GM12878 (cell line): Measurements from ENCODE around the gene MAP4K4. TPM values are rescaled to one million over a fixed set of nuclear protein-coding genes. Genes with fewer than 3 reads are reported as not detected.

Source experiments
- ATAC-seq: fragments of 200-7000 bp; cut with Tn5 transposase; 3 replicates; pipeline ENCODE4 v1.9.1; 2020; ENCODE audit warnings: mild to moderate bottlenecking, moderate library complexity
- BruUV-seq: library from RNA; stranded (reverse); fragments of 400-500 nt; replicated peaks from 2 replicates; lab custom pipeline; 2021; lab: Mats Ljungman, UMichigan
- CTCF ChIA-PET: fragments of 300-600 bp; sonication (Branson Sonifier 250); formaldehyde crosslinking; extraction: SDS; loops from one replicate; lab custom pipeline; 2021; ENCODE audit warnings: inconsistent platforms; lab: Yijun Ruan, JAX
- POLR2A ChIA-PET: fragments of 350-600 bp; formaldehyde crosslinking; extraction: SDS; loops from one replicate; lab custom pipeline; 2021; ENCODE audit warnings: inconsistent platforms; lab: Charles Lee
- RAD21 ChIA-PET: fragments of 300-600 bp; sonication (Branson Sonifier 250); formaldehyde crosslinking; loops from one replicate; lab custom pipeline; 2023; ENCODE audit warnings: antibody characterized with exemption; ENCODE audit not compliant: unreplicated experiment; lab: Charles Lee
- SMC1A ChIA-PET: fragments of 300-600 bp; sonication (Branson Sonifier 250); formaldehyde crosslinking; loops from one replicate; lab custom pipeline; 2023; ENCODE audit not compliant: unreplicated experiment, uncharacterized antibody; lab: Charles Lee
- DNase-seq: peaks from one replicate; pipeline ENCODE4 v3.0.0-alpha.2; 2011; ENCODE audit warnings: low read depth, low spot score
- FAIRE-seq: peaks from 3 replicates; lab custom pipeline; 2011; peaks lifted over from hg19 to GRCh38; lab: Jason Lieb, UNC
- H2AFZ ChIP-seq: 2 replicates; pipeline ENCODE4 v1.6.0; 2011; ENCODE audit warnings: low read depth, low read length, control low read depth; ENCODE audit not compliant: control insufficient read depth
- H3K27ac ChIP-seq: 2 replicates; pipeline ENCODE4 v1.5.1; 2011; ENCODE audit warnings: control low read depth; ENCODE audit not compliant: control insufficient read depth, insufficient read depth
- H3K27me3 ChIP-seq, 2 experiments: replicated peaks in 1 of 2; 2 replicates each; pipeline versions ENCODE4 v1.6.0 to v1.6.1; 2011; ENCODE audit warnings: low read length in 1 of 2; ENCODE audit not compliant: control insufficient read depth in 2 of 2, insufficient read depth in 2 of 2
- H3K36me3 ChIP-seq, 2 experiments: 2 replicates each; pipeline ENCODE4 v1.5.1; 2011; ENCODE audit warnings: low read length in 1 of 2; ENCODE audit not compliant: control insufficient read depth in 2 of 2, insufficient read depth in 2 of 2
- H3K4me1 ChIP-seq: 2 replicates; pipeline ENCODE4 v1.6.1; 2011; ENCODE audit warnings: mild to moderate bottlenecking, low read length, moderate library complexity, mixed read lengths; ENCODE audit not compliant: control insufficient read depth, insufficient read depth
- H3K4me2 ChIP-seq: 2 replicates; pipeline ENCODE4 v1.6.0; 2011; ENCODE audit warnings: control low read depth; ENCODE audit not compliant: control insufficient read depth, insufficient read depth
- H3K4me3 ChIP-seq: fragments of 200-600 bp; sonication (generic); 2 replicates; pipeline ENCODE4 v1.5.1; 2016
- H3K79me2 ChIP-seq: 2 replicates; pipeline ENCODE4 v1.6.0; 2011; ENCODE audit warnings: low read length; ENCODE audit not compliant: control insufficient read depth, insufficient read depth
- H3K9ac ChIP-seq: 2 replicates; pipeline ENCODE4 v1.8.0; 2011; ENCODE audit warnings: low read length, control low read depth, mixed read lengths; ENCODE audit not compliant: control insufficient read depth, insufficient read depth
- H3K9me3 ChIP-seq: replicated peaks from 3 replicates; pipeline ENCODE4 v1.5.1; 2011; ENCODE audit warnings: mild to moderate bottlenecking, low read length; ENCODE audit not compliant: control insufficient read depth, insufficient read depth
- H4K20me1 ChIP-seq: 2 replicates; pipeline ENCODE4 v1.6.0; 2011; ENCODE audit not compliant: control insufficient read depth, insufficient read depth
- ASH2L ChIP-seq: fragments of 300-600, 200-600 bp; sonication (generic); IDR thresholded peaks from 2 replicates; pipeline ENCODE4 v1.6.1; 2017; ENCODE audit warnings: low read depth, mild to moderate bottlenecking, borderline replicate concordance
- IKZF2 ChIP-seq, 2 experiments: fragments of 450-650 bp; IDR thresholded peaks; 2 replicates each; pipeline ENCODE4 v1.6.1; 2017; ENCODE audit warnings: mild to moderate bottlenecking in 2 of 2, moderate library complexity in 2 of 2
- JUND ChIP-seq: IDR thresholded peaks from 2 replicates; pipeline ENCODE4 v1.6.1; 2012; ENCODE audit warnings: low read depth, mild to moderate bottlenecking, low read length, improper control_type of control experiment, moderate library complexity
- NR2C2 ChIP-seq: IDR thresholded peaks from 2 replicates; pipeline ENCODE4 v1.6.1; 2011; ENCODE audit warnings: borderline replicate concordance, low read depth; ENCODE audit not compliant: control insufficient read depth, insufficient read length
- REST ChIP-seq: IDR thresholded peaks from 2 replicates; pipeline ENCODE4 v1.6.1; 2012; ENCODE audit warnings: mild to moderate bottlenecking, low read depth, low read length
- YBX1 ChIP-seq: fragments of 450-650 bp; IDR thresholded peaks from 2 replicates; pipeline ENCODE4 v1.6.1; 2016; ENCODE audit warnings: antibody characterized with exemption
- ZBTB33 ChIP-seq: fragments of 450-650 bp; IDR thresholded peaks from 2 replicates; pipeline ENCODE4 v1.6.1; 2017; ENCODE audit warnings: mild to moderate bottlenecking
- WGBS: methylation state at CpG from one replicate; pipeline ENCODE4 v1.1.6; 2016; ENCODE audit warnings: low lambda C conversion rate; ENCODE audit not compliant: insufficient replicate concordance, insufficient coverage; ENCODE audit errors: missing lambda C conversion rate; 5-methylcytosine and 5-hydroxymethylcytosine counted together
- in situ Hi-C: fragments of 300-500 bp; cut with MboI; formaldehyde crosslinking; loops from 9 replicates; pipeline ENCODE4 v1.14.3; 2018; ENCODE audit warnings: mixed read lengths
- intact Hi-C: fragments of 100-400 bp; cut with micrococcal nuclease; formaldehyde crosslinking; loops from one replicate; pipeline ENCODE4 v1.14.2; 2022; ENCODE audit not compliant: unreplicated experiment
- polyA plus RNA-seq, 11 experiments: library from polyadenylated mRNA; depleted of rRNA in 4 of 11; unstranded in 6 of 11; stranded (reverse) in 5 of 11; fragments of >200 nt; fragmentation: Nextera tagmentation in 4 of 11; fragmentation: Illumina TruSeq in 1 of 11; extraction: Ambion mirVana in 4 of 11; extraction: Trizol in 1 of 11; gene quantifications; 1 replicate in 1 of 11; 2 replicates in 10 of 11; pipeline versions ENCODE4 v1.2.1 to v1.2.3, GENCODE V29; 2011 to 2016; ENCODE audit warnings: inconsistent platforms in 2 of 11, missing spikeins in 2 of 11, low read depth in 1 of 11
- total RNA-seq, 4 experiments: library from RNA; depleted of rRNA in 3 of 4; stranded (reverse); fragments of >200 nt in 3 of 4; fragmentation: Illumina TruSeq in 1 of 4; extraction: Trizol in 1 of 4; gene quantifications; 2 replicates each; pipeline versions ENCODE4 v1.2.1 to v1.2.3, GENCODE V29; 2013 to 2021

Gene MAP4K4
- total and polyA plus RNA-seq, 10 of the 15 experiments (the other 5 are each of a cell fraction or from before 2014, with no cell fraction given) = 1.9 to 50.4 (median 9.7) TPM

- H3K4me1 ChIP-seq = no peaks in the 10 kb centered on the region
- H3K9me3 ChIP-seq = no peaks in the 10 kb centered on the region
- no peak overlapping the region for H2AFZ ChIP-seq
- in situ Hi-C loops = loop anchor here (5.0 to 10.0 kb wide), 2 partner anchors 359 to 562 kb away; no protein-coding TSS in a partner anchor
- ATAC-seq (no peak), DNase-seq (no peak), FAIRE-seq (no peak)
- no peaks in the 10 kb centered on the region for H3K79me2 ChIP-seq
- H4K20me1 ChIP-seq = no peaks in the 10 kb centered on the region
- no TSS peak for BruUV-seq
- RAD21 ChIA-PET = interaction anchor here (1.3 to 3.7 kb wide), 8 partner anchors 14 to 357 kb away, joined by 5 to 113 read pairs (median 26); no protein-coding TSS in a partner anchor
- H3K27ac ChIP-seq = no peak overlapping the region
- H3K27me3 ChIP-seq = no peaks in the 10 kb centered on the region
- no peak overlapping the region for H3K4me2 ChIP-seq
- no peaks in the 10 kb centered on the region for H3K36me3 ChIP-seq
- TF ChIP-seq YBX1 (no peak), REST (no peak), JUND (no peak), ZBTB33 (no peak), ASH2L (no peak), NR2C2 (no peak), IKZF2 (IDR thresholded peaks at IDR 0.05) (no peak)
- intact Hi-C loops = loop anchor here (5.0 kb wide), 1 partner anchor 474 kb away; the partner anchor contains the start of gene IL18R1
- no peak overlapping the region for H3K9ac ChIP-seq
- CTCF ChIA-PET = interaction anchor here (0.8 to 7.5 kb wide), 27 partner anchors 8 to 569 kb away, joined by 3 to 169 read pairs (median 11); no protein-coding TSS in a partner anchor
- SMC1A ChIA-PET = interaction anchor here (1.1 to 7.5 kb wide), 15 partner anchors 12 to 358 kb away, joined by 3 to 105 read pairs (median 19); no protein-coding TSS in a partner anchor
- WGBS = 40% methylated on average over 4 of the region's 4 CpGs
- no peak overlapping the region for H3K4me3 ChIP-seq
- POLR2A ChIA-PET = interaction anchor here (1.5 kb wide), 1 partner anchor 137 kb away, joined by 5 read pairs; no protein-coding TSS in a partner anchor
Measured at GRCh38 chr2:101882769-101883307, 185.3 kb downstream of the MAP4K4 start.
